AG10803 (cell line): ENCODE measurements around the gene MVK.

Experiments used
- DNase-seq: peaks from one replicate; pipeline ENCODE4 v3.0.0; 2010; ENCODE audit warnings: low read depth
- H3K4me3 ChIP-seq: 2 replicates; pipeline ENCODE4 v1.5.1; 2011; ENCODE audit warnings: mild to moderate bottlenecking, low read length, control low read depth
- CTCF ChIP-seq: conservative IDR thresholded peaks from 2 replicates; pipeline ENCODE4 v1.5.1; 2011; ENCODE audit warnings: mild to moderate bottlenecking, low read length, control low read depth, inconsistent platforms

The MVK gene

GRCh38 chr12:109575683-109576082 lies 2.1 kb downstream of the MVK start:
- TF ChIP-seq CTCF: no peak
- no peak for DNase-seq
- H3K4me3 ChIP-seq: no peak overlapping the region

GRCh38 chr12:109577311-109577710 lies 3.7 kb downstream of the MVK start:
- no peak overlapping the region for H3K4me3 ChIP-seq
- TF ChIP-seq CTCF: no peak
- DNase-seq: no peak

GRCh38 chr12:109578330-109578927 lies 4.8 kb downstream of the MVK start:
- no peak for TF ChIP-seq CTCF
- no peak for DNase-seq
- H3K4me3 ChIP-seq: no peak overlapping the region

- no peak overlapping the region for H3K4me3 ChIP-seq
- no peak for TF ChIP-seq CTCF
- no peak for DNase-seq
Observed at GRCh38 chr12:109579639-109580038, 6.0 kb downstream of the MVK start.

GRCh38 chr12:109580272-109580671 lies 6.7 kb downstream of the MVK start:
- DNase-seq: no peak
- no peak overlapping the region for H3K4me3 ChIP-seq
- no peak for TF ChIP-seq CTCF

GRCh38 chr12:109580684-109581333 lies 7.2 kb downstream of the MVK start:
- TF ChIP-seq CTCF: no peak
- DNase-seq: no peak

GRCh38 chr12:109581334-109581691 lies 7.7 kb downstream of the MVK start:
- no peak for DNase-seq
- TF ChIP-seq CTCF: no peak
- H3K4me3 ChIP-seq: no peak overlapping the region

More at GRCh38 chr12:109580684-109581333, 7.2 kb downstream of the MVK start:
- no peak overlapping the region for H3K4me3 ChIP-seq
